ENCODE results near the gene FMN1.

Gene FMN1

GRCh38 chr15:32842081-32842480 is 352.4 kb downstream of the FMN1 start:
- TF ChIP-seq CTCF (IDR thresholded peaks at IDR 0.05; ENCODE audit: low read depth, low read length, missing control alignments) = no peak
- H3K27me3 ChIP-seq (replicated peaks) = no peaks in the 10 kb centered on the region
- no peaks in the 10 kb centered on the region for H3K36me3 ChIP-seq (replicated peaks)
- in situ Hi-C loops (cut with HindIII; ENCODE audit: low pct_ligation_motif_present, low sequenced_read_pairs) = no loop called here
- H3K4me3 ChIP-seq (ENCODE audit: low read depth, low read length) = no peak overlapping the region
- no peak overlapping the region for H3K27ac ChIP-seq
- no peak for DNase-seq

- TF ChIP-seq CTCF (IDR thresholded peaks at IDR 0.05; ENCODE audit: low read depth, low read length, missing control alignments) = no peak
- Histone ChIP-seq H3K27me3 (replicated peaks) (no peaks in the 10 kb centered on the region), H3K27ac (peak overlapping the region; percentile 32), H3K36me3 (replicated peaks) (no peaks in the 10 kb centered on the region), H3K4me3 (ENCODE audit: low read depth, low read length) (no peak overlapping the region)
- in situ Hi-C loops (cut with HindIII; ENCODE audit: low pct_ligation_motif_present, low sequenced_read_pairs) = no loop called here
- no peak for DNase-seq
Measured at GRCh38 chr15:32840507-32841245, 353.8 kb downstream of the FMN1 start.

GRCh38 chr15:32838820-32839219 is 355.7 kb downstream of the FMN1 start:
- in situ Hi-C loops (cut with HindIII; ENCODE audit: low pct_ligation_motif_present, low sequenced_read_pairs) = loop anchor here (10.0 kb wide), 1 partner anchor 156 kb away; no protein-coding TSS in a partner anchor
- peak; percentile 85 for DNase-seq
- no peak for TF ChIP-seq CTCF (IDR thresholded peaks at IDR 0.05; ENCODE audit: low read depth, low read length, missing control alignments)
- no peaks in the 10 kb centered on the region for H3K27me3 ChIP-seq (replicated peaks)
- no peak overlapping the region for H3K4me3 ChIP-seq (ENCODE audit: low read depth, low read length)
- no peaks in the 10 kb centered on the region for H3K36me3 ChIP-seq (replicated peaks)
- peak overlapping the region; percentile 67 for H3K27ac ChIP-seq

- Histone ChIP-seq H3K36me3 (replicated peaks) (no peaks in the 10 kb centered on the region), H3K4me3 (ENCODE audit: low read depth, low read length) (no peak overlapping the region), H3K27ac (peak overlapping the region; percentile 67), H3K27me3 (replicated peaks) (no peaks in the 10 kb centered on the region)
- no peak for TF ChIP-seq CTCF (IDR thresholded peaks at IDR 0.05; ENCODE audit: low read depth, low read length, missing control alignments)
- in situ Hi-C loops (cut with HindIII; ENCODE audit: low pct_ligation_motif_present, low sequenced_read_pairs) = loop anchor here (10.0 kb wide), 1 partner anchor 156 kb away; no protein-coding TSS in a partner anchor
- DNase-seq = no peak
Measured at GRCh38 chr15:32838338-32838737, 356.2 kb downstream of the FMN1 start.

GRCh38 chr15:32837935-32838334 is 356.6 kb downstream of the FMN1 start:
- Histone ChIP-seq H3K36me3 (replicated peaks) (no peaks in the 10 kb centered on the region), H3K27ac (no peak overlapping the region), H3K27me3 (replicated peaks) (no peaks in the 10 kb centered on the region), H3K4me3 (ENCODE audit: low read depth, low read length) (no peak overlapping the region)
- in situ Hi-C loops (cut with HindIII; ENCODE audit: low pct_ligation_motif_present, low sequenced_read_pairs) = loop anchor here (10.0 kb wide), 1 partner anchor 157 kb away; no protein-coding TSS in a partner anchor
- no peak for TF ChIP-seq CTCF (IDR thresholded peaks at IDR 0.05; ENCODE audit: low read depth, low read length, missing control alignments)
- DNase-seq = no peak

Measured in brain microvascular endothelial cell (primary cell).